ENCODE data around the gene SNAP29. TPM values are rescaled to one million over a fixed set of nuclear protein-coding genes. Genes with fewer than 3 reads are reported as not detected.
"Not testable (repeated sequence)": the region's sequence is repeated elsewhere in the genome, so short reads cannot be mapped to it uniquely, and the experiment has no call there.

SNAP29 gene
- total and polyA plus RNA-seq, 4 donors, result 10.5 to 26.2 (median 16.3) TPM

GRCh38 chr22:20935049-20935448 lies 76.2 kb downstream of the SNAP29 start:
- WGBS, result 95% methylated on average over 9 of the region's 9 CpGs
- not testable (repeated sequence) for H3K9ac ChIP-seq (ENCODE audit: low read depth in 1 of 2, low read length in 2 of 2); H3K27ac ChIP-seq (ENCODE audit: low read depth in 1 of 2, low read length in 2 of 2); H3K9me3 ChIP-seq (ENCODE audit: control insufficient read depth in 4 of 4, low read length in 3 of 4); DNase-seq (ENCODE audit: low spot score); H3K27me3 ChIP-seq (ENCODE audit: control insufficient read depth in 4 of 4, insufficient read depth in 4 of 4, low read length in 3 of 4); H3K4me3 ChIP-seq (ENCODE audit: low read depth in 1 of 3, low read length in 3 of 3); H3K36me3 ChIP-seq (ENCODE audit: control insufficient read depth in 4 of 4, insufficient read depth in 3 of 4, low read depth in 1 of 4, low read length in 3 of 4)
- H3K4me1 ChIP-seq (ENCODE audit: control insufficient read depth in 4 of 4, insufficient read depth in 4 of 4, low read length in 3 of 4), result peaks cover 6 to 34% (median 30%) of the 10 kb centered on the region in 4 donors

DNA sequence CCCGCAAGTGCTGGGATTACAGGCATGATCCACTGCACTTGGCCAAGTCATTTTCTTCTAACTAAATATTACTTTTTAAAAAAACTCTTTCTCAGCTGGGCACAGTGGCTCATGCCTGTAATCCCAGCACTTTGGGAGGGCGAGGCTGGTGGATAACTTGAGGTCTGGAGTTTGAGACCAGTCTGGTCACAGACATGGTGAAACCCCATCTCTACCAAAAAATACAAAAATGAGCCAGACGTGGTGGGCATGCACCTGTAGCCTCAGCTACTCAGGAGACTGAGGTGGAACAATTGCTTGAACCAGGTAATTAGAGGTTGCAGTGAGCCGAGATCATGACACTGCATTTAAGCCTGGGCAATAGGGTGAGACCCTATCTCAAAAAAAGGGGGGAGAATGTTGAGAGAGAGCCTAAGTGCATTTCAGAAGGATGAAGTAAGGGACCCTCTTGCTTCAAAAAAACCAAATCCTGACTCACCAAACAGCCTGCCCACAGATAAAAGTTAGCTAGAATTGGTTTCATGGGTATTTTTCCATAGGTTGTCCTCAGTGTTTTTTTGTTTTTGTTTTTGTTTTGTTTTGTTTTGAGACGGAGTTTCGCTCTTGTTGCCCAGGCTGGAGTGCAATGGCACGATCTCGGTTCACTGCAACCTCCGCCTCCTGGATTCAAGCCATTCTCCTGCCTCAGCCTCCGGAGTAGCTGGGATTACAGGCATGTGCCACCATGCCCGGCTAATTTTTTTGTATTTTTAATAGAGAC lies 77.2 kb downstream of the SNAP29 start:
- not testable (repeated sequence) for DNase-seq (ENCODE audit: low spot score); H3K9ac ChIP-seq (ENCODE audit: low read depth in 1 of 2, low read length in 2 of 2); H3K36me3 ChIP-seq (ENCODE audit: control insufficient read depth in 4 of 4, insufficient read depth in 3 of 4, low read depth in 1 of 4, low read length in 3 of 4); H3K4me3 ChIP-seq (ENCODE audit: low read depth in 1 of 3, low read length in 3 of 3); H3K27ac ChIP-seq (ENCODE audit: low read depth in 1 of 2, low read length in 2 of 2); H3K9me3 ChIP-seq (ENCODE audit: control insufficient read depth in 4 of 4, low read length in 3 of 4); H3K27me3 ChIP-seq (ENCODE audit: control insufficient read depth in 4 of 4, insufficient read depth in 4 of 4, low read length in 3 of 4)
- H3K4me1 ChIP-seq (ENCODE audit: control insufficient read depth in 4 of 4, insufficient read depth in 4 of 4, low read length in 3 of 4), result peaks cover 8 to 43% (median 38%) of the 10 kb centered on the region in 4 donors
- WGBS, result 68% methylated on average over 11 of the region's 11 CpGs

DNA sequence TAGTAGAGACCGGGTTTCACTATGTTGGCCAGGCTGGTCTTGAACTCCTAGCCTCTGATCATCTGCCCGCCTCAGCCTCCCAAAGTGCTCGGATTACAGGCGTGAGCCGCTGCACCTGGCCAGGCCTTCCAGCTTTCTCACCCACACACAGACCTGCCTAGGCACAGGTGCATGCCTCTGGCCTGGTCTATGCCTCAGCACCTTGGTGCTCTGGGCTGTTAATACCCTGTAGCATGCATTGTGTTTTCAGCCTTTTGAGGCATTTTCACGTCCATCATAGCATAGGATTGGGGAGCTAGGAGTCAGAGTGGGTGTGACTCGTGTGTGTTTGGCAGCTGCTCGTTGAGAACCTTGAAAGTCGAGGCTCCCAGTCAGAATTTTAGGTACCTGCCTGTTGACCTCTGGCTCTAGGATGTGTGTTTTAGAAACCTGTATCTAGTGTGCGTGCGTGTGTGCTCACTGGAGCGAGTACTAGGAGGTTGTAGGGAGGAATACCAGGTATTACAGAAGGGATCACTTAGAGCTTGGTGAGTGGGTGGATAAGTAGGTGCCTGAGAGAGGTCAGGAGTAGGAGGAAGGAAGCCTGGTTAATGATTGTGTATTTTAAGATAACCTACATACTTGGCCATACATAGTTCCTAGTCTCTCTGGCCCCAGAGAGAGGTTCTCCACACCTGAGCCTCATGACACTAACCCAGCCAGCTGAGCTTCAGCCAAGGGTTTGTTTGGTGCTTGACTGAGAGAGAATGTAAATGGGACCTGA lies 78.4 kb downstream of the SNAP29 start:
- H3K4me1 ChIP-seq (ENCODE audit: control insufficient read depth in 4 of 4, insufficient read depth in 4 of 4, low read length in 3 of 4), result peaks cover 8 to 49% (median 39%) of the 10 kb centered on the region in 4 donors
- WGBS, result 53% methylated on average over 12 of the region's 12 CpGs
- DNase-seq (ENCODE audit: low spot score), result no peak
- no peak overlapping the region for H3K9ac ChIP-seq (ENCODE audit: low read depth in 1 of 2, low read length in 2 of 2)
- TF ChIP-seq HNF4A (conservative IDR thresholded peaks at IDR 0.05) (peak in 1 of 2 donors; percentile 59), YY1 (IDR thresholded peaks at IDR 0.05) (no peak), RXRA (IDR thresholded peaks at IDR 0.05) (peak in 1 of 2 donors; percentile 56)
- no peaks in the 10 kb centered on the region for H3K27me3 ChIP-seq (ENCODE audit: control insufficient read depth in 4 of 4, insufficient read depth in 4 of 4, low read length in 3 of 4)
- peaks cover 2 to 7% (median 3%) of the 10 kb centered on the region in 4 donors for H3K36me3 ChIP-seq (ENCODE audit: control insufficient read depth in 4 of 4, insufficient read depth in 3 of 4, low read depth in 1 of 4, low read length in 3 of 4)
- peak overlapping the region; percentile 14 to 53 for H3K27ac ChIP-seq (ENCODE audit: low read depth in 1 of 2, low read length in 2 of 2)
- no peak overlapping the region for H3K4me3 ChIP-seq (ENCODE audit: low read depth in 1 of 3, low read length in 3 of 3)
- H3K9me3 ChIP-seq (ENCODE audit: control insufficient read depth in 4 of 4, low read length in 3 of 4), result no peaks in the 10 kb centered on the region

- Histone ChIP-seq H3K27me3 (ENCODE audit: control insufficient read depth in 4 of 4, insufficient read depth in 4 of 4, low read length in 3 of 4) (no peaks in the 10 kb centered on the region), H3K27ac (ENCODE audit: low read depth in 1 of 2, low read length in 2 of 2) (peak overlapping the region in 1 of 2 donors; percentile 14), H3K4me3 (ENCODE audit: low read depth in 1 of 3, low read length in 3 of 3) (no peak overlapping the region), H3K9me3 (ENCODE audit: control insufficient read depth in 4 of 4, low read length in 3 of 4) (no peaks in the 10 kb centered on the region), H3K36me3 (ENCODE audit: control insufficient read depth in 4 of 4, insufficient read depth in 3 of 4, low read depth in 1 of 4, low read length in 3 of 4) (peaks cover 2 to 7% (median 3%) of the 10 kb centered on the region in 4 donors), H3K9ac (ENCODE audit: low read depth in 1 of 2, low read length in 2 of 2) (peak overlapping the region in 1 of 2 donors; percentile 51), H3K4me1 (ENCODE audit: control insufficient read depth in 4 of 4, insufficient read depth in 4 of 4, low read length in 3 of 4) (peaks cover 8 to 49% (median 40%) of the 10 kb centered on the region in 4 donors)
- 70% methylated on average over 8 of the region's 8 CpGs for WGBS
- TF ChIP-seq HNF4G (IDR thresholded peaks at IDR 0.05), result peak; percentile 8
- peak; percentile 70 to 84 for TF ChIP-seq HNF4A (conservative IDR thresholded peaks at IDR 0.05)
- peak in 1 of 2 donors; percentile 53 for TF ChIP-seq RXRA (IDR thresholded peaks at IDR 0.05)
- TF ChIP-seq SP1 (IDR thresholded peaks at IDR 0.05), result peak; percentile 25
- no peak for TF ChIP-seq RAD21 (IDR thresholded peaks at IDR 0.05)
- TF ChIP-seq YY1 (IDR thresholded peaks at IDR 0.05), result peak; percentile 20
- TF ChIP-seq FOXA2 (IDR thresholded peaks at IDR 0.05), result no peak
- no peak for TF ChIP-seq GABPA (IDR thresholded peaks at IDR 0.05 in 1 of 2, conservative IDR thresholded peaks at IDR 0.05 in 1 of 2)
- no peak for TF ChIP-seq NR2F2 (IDR thresholded peaks at IDR 0.05)
- TF ChIP-seq FOXA1 (IDR thresholded peaks at IDR 0.05), result no peak
- no peak for DNase-seq (ENCODE audit: low spot score)
Measured at GRCh38 chr22:20937794-20938671, 79.2 kb downstream of the SNAP29 start.

- not testable (repeated sequence) for H3K4me3 ChIP-seq (ENCODE audit: low read depth in 1 of 3, low read length in 3 of 3); H3K27me3 ChIP-seq (ENCODE audit: control insufficient read depth in 4 of 4, insufficient read depth in 4 of 4, low read length in 3 of 4); H3K36me3 ChIP-seq (ENCODE audit: control insufficient read depth in 4 of 4, insufficient read depth in 3 of 4, low read depth in 1 of 4, low read length in 3 of 4); DNase-seq (ENCODE audit: low spot score); H3K27ac ChIP-seq (ENCODE audit: low read depth in 1 of 2, low read length in 2 of 2); H3K9ac ChIP-seq (ENCODE audit: low read depth in 1 of 2, low read length in 2 of 2); H3K9me3 ChIP-seq (ENCODE audit: control insufficient read depth in 4 of 4, low read length in 3 of 4)
- H3K4me1 ChIP-seq (ENCODE audit: control insufficient read depth in 4 of 4, insufficient read depth in 4 of 4, low read length in 3 of 4), result peaks cover 8 to 49% (median 40%) of the 10 kb centered on the region in 4 donors
- 95% methylated on average over 14 of the region's 14 CpGs for WGBS
Measured at GRCh38 chr22:20939457-20940185, 80.8 kb downstream of the SNAP29 start.

All from liver (tissue), 9 donors.